ENCODE measurements around the gene WNT11. TPM values are rescaled to one million over a fixed set of nuclear protein-coding genes. Genes with fewer than 3 reads are reported as not detected.

The WNT11 gene
- polyA plus RNA-seq, 1 experiment: not detected

- H3K27ac ChIP-seq (ENCODE audit: low read depth, low read length): no peak overlapping the region
- CTCF ChIA-PET: interaction anchor here (0.6 to 1.6 kb wide), 3 partner anchors 169 to 363 kb away, joined by 3 to 15 read pairs (median 3); no protein-coding TSS in a partner anchor
- H3K9me3 ChIP-seq (ENCODE audit: control insufficient read depth, insufficient read depth, low read length): no peaks in the 10 kb centered on the region; the same call in 1 of the 2 replicates
- no peak overlapping the region for H3K4me3 ChIP-seq (ENCODE audit: low read depth, low read length)
- TF ChIP-seq, protein P1, sequence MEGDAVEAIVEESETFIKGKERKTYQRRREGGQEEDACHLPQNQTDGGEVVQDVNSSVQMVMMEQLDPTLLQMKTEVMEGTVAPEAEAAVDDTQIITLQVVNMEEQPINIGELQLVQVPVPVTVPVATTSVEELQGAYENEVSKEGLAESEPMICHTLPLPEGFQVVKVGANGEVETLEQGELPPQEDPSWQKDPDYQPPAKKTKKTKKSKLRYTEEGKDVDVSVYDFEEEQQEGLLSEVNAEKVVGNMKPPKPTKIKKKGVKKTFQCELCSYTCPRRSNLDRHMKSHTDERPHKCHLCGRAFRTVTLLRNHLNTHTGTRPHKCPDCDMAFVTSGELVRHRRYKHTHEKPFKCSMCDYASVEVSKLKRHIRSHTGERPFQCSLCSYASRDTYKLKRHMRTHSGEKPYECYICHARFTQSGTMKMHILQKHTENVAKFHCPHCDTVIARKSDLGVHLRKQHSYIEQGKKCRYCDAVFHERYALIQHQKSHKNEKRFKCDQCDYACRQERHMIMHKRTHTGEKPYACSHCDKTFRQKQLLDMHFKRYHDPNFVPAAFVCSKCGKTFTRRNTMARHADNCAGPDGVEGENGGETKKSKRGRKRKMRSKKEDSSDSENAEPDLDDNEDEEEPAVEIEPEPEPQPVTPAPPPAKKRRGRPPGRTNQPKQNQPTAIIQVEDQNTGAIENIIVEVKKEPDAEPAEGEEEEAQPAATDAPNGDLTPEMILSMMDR (IDR thresholded peaks at IDR 0.05; ENCODE audit: low read depth, low read length): no peak
- no peak for DNase-seq (ENCODE audit: low read depth, low spot score)
- H3K27me3 ChIP-seq (ENCODE audit: control insufficient read depth, insufficient read depth, low read length): peaks cover 8% of the 10 kb centered on the region
- POLR2A ChIA-PET: no interaction called here
Observed at GRCh38 chr11:76149713-76150112, 56.6 kb downstream of the WNT11 start.

GRCh38 chr11:76148941-76149613, 57.2 kb downstream of the WNT11 start:
- Histone ChIP-seq H3K9me3 (ENCODE audit: control insufficient read depth, insufficient read depth, low read length) (no peaks in the 10 kb centered on the region; the same call in 1 of the 2 replicates), H3K4me3 (ENCODE audit: low read depth, low read length) (no peak overlapping the region), H3K27me3 (ENCODE audit: control insufficient read depth, insufficient read depth, low read length) (peaks cover 3% of the 10 kb centered on the region), H3K27ac (ENCODE audit: low read depth, low read length) (no peak overlapping the region)
- CTCF ChIA-PET: interaction anchor here (0.6 to 1.6 kb wide), 3 partner anchors 170 to 364 kb away, joined by 3 to 15 read pairs (median 3); no protein-coding TSS in a partner anchor
- TF ChIP-seq, protein P1 (IDR thresholded peaks at IDR 0.05; ENCODE audit: low read depth, low read length): no peak
- DNase-seq (ENCODE audit: low read depth, low spot score): no peak
- POLR2A ChIA-PET: no interaction called here

- DNase-seq (ENCODE audit: low read depth, low spot score): no peak
- Histone ChIP-seq H3K9me3 (ENCODE audit: control insufficient read depth, insufficient read depth, low read length) (no peaks in the 10 kb centered on the region; the same call in 1 of the 2 replicates), H3K27ac (ENCODE audit: low read depth, low read length) (no peak overlapping the region), H3K4me3 (ENCODE audit: low read depth, low read length) (no peak overlapping the region), H3K27me3 (ENCODE audit: control insufficient read depth, insufficient read depth, low read length) (peaks cover 2% of the 10 kb centered on the region)
- TF ChIP-seq, protein P1 (IDR thresholded peaks at IDR 0.05; ENCODE audit: low read depth, low read length): no peak
- CTCF ChIA-PET: no interaction called here
- POLR2A ChIA-PET: no interaction called here
Observed at GRCh38 chr11:76148231-76148630, 58.1 kb downstream of the WNT11 start.

GRCh38 chr11:76147106-76147740, 59.1 kb downstream of the WNT11 start:
- H3K27me3 ChIP-seq (ENCODE audit: control insufficient read depth, insufficient read depth, low read length): no peaks in the 10 kb centered on the region
- H3K4me3 ChIP-seq (ENCODE audit: low read depth, low read length): no peak overlapping the region
- DNase-seq (ENCODE audit: low read depth, low spot score): no peak
- no peak overlapping the region for H3K27ac ChIP-seq (ENCODE audit: low read depth, low read length)
- ChIA-PET CTCF (interaction anchor here (0.8 to 2.0 kb wide), 3 partner anchors 248 to 309 kb away, joined by 3 to 33 read pairs (median 7); no protein-coding TSS in a partner anchor), POLR2A (no interaction called here)
- no peaks in the 10 kb centered on the region; the same call in 1 of the 2 replicates for H3K9me3 ChIP-seq (ENCODE audit: control insufficient read depth, insufficient read depth, low read length)
- TF ChIP-seq, protein P1 (IDR thresholded peaks at IDR 0.05; ENCODE audit: low read depth, low read length): no peak

- no peak for DNase-seq (ENCODE audit: low read depth, low spot score)
- no peaks in the 10 kb centered on the region for H3K9me3 ChIP-seq (ENCODE audit: control insufficient read depth, insufficient read depth, low read length)
- H3K27me3 ChIP-seq (ENCODE audit: control insufficient read depth, insufficient read depth, low read length): no peaks in the 10 kb centered on the region
- H3K27ac ChIP-seq (ENCODE audit: low read depth, low read length): no peak overlapping the region
- CTCF ChIA-PET: interaction anchor here (2.9 kb wide), 1 partner anchor 9 kb away, joined by 24 read pairs; no protein-coding TSS in a partner anchor
- no peak overlapping the region for H3K4me3 ChIP-seq (ENCODE audit: low read depth, low read length)
- TF ChIP-seq, protein P1 (IDR thresholded peaks at IDR 0.05; ENCODE audit: low read depth, low read length): no peak
- POLR2A ChIA-PET: no interaction called here
Observed at GRCh38 chr11:76143274-76143673, 63.0 kb downstream of the WNT11 start.

All from AG04450 (cell line).